GM23338 (cell line): ENCODE data around the gene CAPS. TPM values are rescaled to one million over a fixed set of nuclear protein-coding genes. Genes with fewer than 3 reads are reported as not detected.

Experiments
- ATAC-seq: fragments of 200-7000 bp; cut with Tn5 transposase; 3 replicates; pipeline ENCODE4 v1.9.1; 2020
- DNase-seq: peaks from one replicate; pipeline ENCODE4 v3.0.0-alpha.2; 2015; ENCODE audit warnings: low spot score
- H2AFZ ChIP-seq: fragments of 200-600 bp; sonication (generic); 2 replicates; pipeline ENCODE4 v1.8.0; 2016; ENCODE audit warnings: antibody characterized with exemption, mild to moderate bottlenecking, moderate library complexity
- H3F3A ChIP-seq: fragments of 200-600 bp; sonication (generic); replicated peaks from 2 replicates; pipeline ENCODE4 v1.8.0; 2017; ENCODE audit warnings: antibody characterized with exemption, mixed run types, low read depth
- H3K27ac ChIP-seq: fragments of 200-600 bp; sonication (generic); 2 replicates; pipeline ENCODE4 v1.6.1; 2016; ENCODE audit warnings: low read depth
- H3K27me3 ChIP-seq: fragments of 200-600 bp; sonication (generic); 2 replicates; pipeline ENCODE4 v1.8.0; 2016; ENCODE audit warnings: mild to moderate bottlenecking, mixed run types, moderate library complexity; ENCODE audit not compliant: insufficient read depth
- H3K36me3 ChIP-seq: fragments of 200-600 bp; sonication (generic); 2 replicates; pipeline ENCODE4 v1.8.0; 2016; ENCODE audit warnings: mild to moderate bottlenecking; ENCODE audit not compliant: insufficient read depth
- H3K4me1 ChIP-seq: fragments of 200-600 bp; sonication (generic); 2 replicates; pipeline ENCODE4 v1.8.0; 2016; ENCODE audit warnings: mild to moderate bottlenecking, moderate library complexity; ENCODE audit not compliant: insufficient read depth
- H3K4me2 ChIP-seq: fragments of 200-600 bp; sonication (generic); 2 replicates; pipeline ENCODE4 v1.7.1; 2017; ENCODE audit warnings: mixed run types
- H3K4me3 ChIP-seq: fragments of 200-600 bp; sonication (generic); 2 replicates; pipeline ENCODE4 v1.6.1; 2016; ENCODE audit warnings: mixed run types
- H3K79me2 ChIP-seq: fragments of 200-600 bp; sonication (generic); replicated peaks from 2 replicates; pipeline ENCODE4 v1.8.0; 2017; ENCODE audit warnings: mild to moderate bottlenecking; ENCODE audit not compliant: insufficient read depth
- H3K9me2 ChIP-seq: fragments of 200-600 bp; sonication (generic); 2 replicates; pipeline ENCODE4 v1.8.0; 2017; ENCODE audit not compliant: insufficient read depth
- H4K20me1 ChIP-seq: fragments of 200-600 bp; sonication (generic); replicated peaks from 2 replicates; pipeline ENCODE4 v1.8.0; 2017; ENCODE audit warnings: mild to moderate bottlenecking; ENCODE audit not compliant: insufficient read depth
- H3K27ac Mint-ChIP-seq: 2 replicates; pipeline ENCODE4 v1.8.0; 2020; ENCODE audit warnings: inconsistent platforms, mild to moderate bottlenecking, moderate library complexity, mixed read lengths
- H3K27me3 Mint-ChIP-seq: 3 replicates; pipeline ENCODE4 v1.8.0; 2022; ENCODE audit warnings: low read depth, mild to moderate bottlenecking, moderate library complexity, mixed read lengths, inconsistent platforms; ENCODE audit not compliant: insufficient read depth, poor library complexity
- H3K36me3 Mint-ChIP-seq: 3 replicates; pipeline ENCODE4 v1.8.0; 2021; ENCODE audit warnings: low read depth, mild to moderate bottlenecking, inconsistent platforms, moderate library complexity, mixed read lengths
- H3K4me1 Mint-ChIP-seq: 3 replicates; pipeline ENCODE4 v1.8.0; 2020; ENCODE audit warnings: mild to moderate bottlenecking, inconsistent platforms, mixed read lengths
- H3K4me3 Mint-ChIP-seq: 3 replicates; pipeline ENCODE4 v1.8.0; 2021; ENCODE audit warnings: moderate library complexity, mild to moderate bottlenecking, inconsistent platforms, mixed read lengths
- H3K9me3 Mint-ChIP-seq: 3 replicates; pipeline ENCODE4 v1.8.0; 2020; ENCODE audit warnings: moderate library complexity, mild to moderate bottlenecking, inconsistent platforms, mixed read lengths
- CREB1 ChIP-seq: fragments of 250-450 bp; sonication (Bioruptor Pico); IDR thresholded peaks from 2 replicates; pipeline ENCODE4 v1.5.0; 2020; ENCODE audit warnings: low read depth, mild to moderate bottlenecking, moderate library complexity
- EZH2 ChIP-seq: fragments of 200-600 bp; sonication (generic); IDR thresholded peaks from one replicate; pipeline ENCODE4 v1.8.0; 2017; ENCODE audit warnings: antibody characterized with exemption, mild to moderate bottlenecking, low read depth; ENCODE audit not compliant: unreplicated experiment
- EZH2phosphoT487 ChIP-seq: fragments of 200-600 bp; sonication (generic); IDR thresholded peaks from one replicate; pipeline ENCODE4 v1.8.1; 2018; ENCODE audit warnings: antibody characterized with exemption; ENCODE audit not compliant: unreplicated experiment
- JUNB ChIP-seq: IDR thresholded peaks from one replicate; pipeline ENCODE4 v1.6.1; 2016; ENCODE audit warnings: antibody characterized with exemption; ENCODE audit not compliant: unreplicated experiment
- NANOG ChIP-seq: IDR thresholded peaks from 2 replicates; pipeline ENCODE4 v1.6.1; 2016; ENCODE audit warnings: antibody characterized with exemption, borderline replicate concordance
- POLR2AphosphoS5 ChIP-seq: IDR thresholded peaks from 2 replicates; pipeline ENCODE4 v1.6.1; 2016; ENCODE audit warnings: antibody characterized with exemption, low read depth
- STAT1 ChIP-seq: IDR thresholded peaks from one replicate; pipeline ENCODE4 v1.6.1; 2016; ENCODE audit warnings: antibody characterized with exemption; ENCODE audit not compliant: unreplicated experiment
- ZNF114 ChIP-seq: fragments of 250-450 bp; sonication (Bioruptor Pico); IDR thresholded peaks from 2 replicates; pipeline ENCODE4 v1.5.0; 2020; ENCODE audit warnings: mild to moderate bottlenecking, moderate library complexity
- polyA plus RNA-seq: library from polyadenylated mRNA; unstranded; fragments of >200 nt; fragmentation: Nextera tagmentation; extraction: Ambion mirVana; gene quantifications from 2 replicates; pipeline ENCODE4 v1.2.1, GENCODE V29; 2016
- total RNA-seq: library from RNA; depleted of rRNA; stranded (reverse); fragments of >200 nt; shearing (Covaris generic); gene quantifications from 2 replicates; pipeline ENCODE4 v1.2.3, GENCODE V29; 2014
- TF ChIP-seq, protein P1 (sequence below), 2 experiments: fragments of 200-600 bp in 1 of 2; sonication (generic) in 1 of 2; conservative IDR thresholded peaks; 2 replicates each; pipeline versions ENCODE4 v1.5.1 to v1.6.1; 2016 to 2017; ENCODE audit warnings: antibody characterized with exemption in 2 of 2, low read depth in 2 of 2, mild to moderate bottlenecking in 2 of 2, moderate library complexity in 1 of 2
- TF ChIP-seq, protein P2 (sequence below): fragments of 250-450 bp; sonication (Bioruptor Pico); IDR thresholded peaks from 2 replicates; pipeline ENCODE4 v1.5.0; 2020; ENCODE audit warnings: mild to moderate bottlenecking, moderate library complexity
- TF ChIP-seq, protein P3 (sequence below): IDR thresholded peaks from 2 replicates; pipeline ENCODE4 v1.6.1; 2016; ENCODE audit warnings: antibody characterized with exemption

The CAPS gene
- total and polyA plus RNA-seq, 2 experiments from 2014 or later = 1.5 to 3.2 TPM

DNA sequence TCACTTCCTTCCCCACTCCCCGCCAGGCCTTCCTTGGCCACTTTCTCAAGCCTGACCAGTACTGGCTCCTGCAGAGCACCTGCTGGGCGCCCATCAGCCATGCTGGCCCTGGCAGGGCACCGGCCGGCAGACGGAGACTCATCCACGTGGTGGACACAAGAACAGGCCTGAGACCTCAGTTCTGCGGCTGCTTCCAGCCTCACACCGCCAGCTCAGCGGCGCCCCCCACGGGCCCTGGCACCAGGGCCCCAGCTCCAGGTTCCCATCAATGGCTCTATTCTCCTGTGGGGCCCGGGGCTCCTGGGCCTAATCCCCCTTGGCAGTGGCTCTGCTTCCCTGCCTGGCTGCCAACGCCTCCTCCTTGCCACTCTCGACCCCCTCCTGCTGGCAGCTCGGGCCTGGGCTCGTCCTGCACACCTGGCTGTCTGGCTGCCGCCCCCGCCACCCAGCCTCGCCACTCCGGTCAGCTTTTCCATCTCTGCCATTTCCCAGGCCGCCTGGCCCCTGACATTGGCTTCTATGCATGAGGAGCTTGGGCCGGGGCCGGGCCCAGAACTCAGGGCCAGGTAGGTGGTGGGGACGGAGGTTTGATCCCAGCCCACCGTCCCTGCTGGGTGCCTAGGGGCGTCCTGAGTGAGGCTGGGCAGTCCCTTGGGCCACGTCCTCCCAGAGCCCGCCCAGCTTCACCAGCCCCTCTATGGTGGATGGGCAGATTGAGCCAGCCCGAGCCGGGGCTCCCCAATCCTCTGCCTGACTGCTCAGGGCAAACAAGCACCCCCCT is 16.7 kb upstream of the CAPS start:
- Histone ChIP-seq H3K36me3 (no peaks in the 10 kb centered on the region), H4K20me1 (peaks cover 35% of the 10 kb centered on the region), H3K4me3 (no peak overlapping the region), H3K9me2 (no peaks in the 10 kb centered on the region), H3K27me3 (no peaks in the 10 kb centered on the region), H3K27ac (no peak overlapping the region), H3K4me1 (no peaks in the 10 kb centered on the region), H3K79me2 (peaks cover 31% of the 10 kb centered on the region), H2AFZ (no peak overlapping the region), H3F3A (no peaks in the 10 kb centered on the region), H3K4me2 (no peak overlapping the region)
- ATAC-seq = peak; percentile 32
- TF ChIP-seq, protein P1, sequence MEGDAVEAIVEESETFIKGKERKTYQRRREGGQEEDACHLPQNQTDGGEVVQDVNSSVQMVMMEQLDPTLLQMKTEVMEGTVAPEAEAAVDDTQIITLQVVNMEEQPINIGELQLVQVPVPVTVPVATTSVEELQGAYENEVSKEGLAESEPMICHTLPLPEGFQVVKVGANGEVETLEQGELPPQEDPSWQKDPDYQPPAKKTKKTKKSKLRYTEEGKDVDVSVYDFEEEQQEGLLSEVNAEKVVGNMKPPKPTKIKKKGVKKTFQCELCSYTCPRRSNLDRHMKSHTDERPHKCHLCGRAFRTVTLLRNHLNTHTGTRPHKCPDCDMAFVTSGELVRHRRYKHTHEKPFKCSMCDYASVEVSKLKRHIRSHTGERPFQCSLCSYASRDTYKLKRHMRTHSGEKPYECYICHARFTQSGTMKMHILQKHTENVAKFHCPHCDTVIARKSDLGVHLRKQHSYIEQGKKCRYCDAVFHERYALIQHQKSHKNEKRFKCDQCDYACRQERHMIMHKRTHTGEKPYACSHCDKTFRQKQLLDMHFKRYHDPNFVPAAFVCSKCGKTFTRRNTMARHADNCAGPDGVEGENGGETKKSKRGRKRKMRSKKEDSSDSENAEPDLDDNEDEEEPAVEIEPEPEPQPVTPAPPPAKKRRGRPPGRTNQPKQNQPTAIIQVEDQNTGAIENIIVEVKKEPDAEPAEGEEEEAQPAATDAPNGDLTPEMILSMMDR (conservative IDR thresholded peaks at IDR 0.05; ENCODE audit: low read depth in 2 of 2) = peak; percentile 35 to 54
- no peak for TF ChIP-seq EZH2phosphoT487
- Mint-ChIP-seq H3K27me3 (peaks cover 2% of the 10 kb centered on the region), H3K36me3 (peaks cover 20% of the 10 kb centered on the region), H3K27ac (no peak overlapping the region), H3K4me1 (no peaks in the 10 kb centered on the region), H3K4me3 (no peak overlapping the region), H3K9me3 (no peaks in the 10 kb centered on the region)
- DNase-seq = peak; percentile 47

DNA sequence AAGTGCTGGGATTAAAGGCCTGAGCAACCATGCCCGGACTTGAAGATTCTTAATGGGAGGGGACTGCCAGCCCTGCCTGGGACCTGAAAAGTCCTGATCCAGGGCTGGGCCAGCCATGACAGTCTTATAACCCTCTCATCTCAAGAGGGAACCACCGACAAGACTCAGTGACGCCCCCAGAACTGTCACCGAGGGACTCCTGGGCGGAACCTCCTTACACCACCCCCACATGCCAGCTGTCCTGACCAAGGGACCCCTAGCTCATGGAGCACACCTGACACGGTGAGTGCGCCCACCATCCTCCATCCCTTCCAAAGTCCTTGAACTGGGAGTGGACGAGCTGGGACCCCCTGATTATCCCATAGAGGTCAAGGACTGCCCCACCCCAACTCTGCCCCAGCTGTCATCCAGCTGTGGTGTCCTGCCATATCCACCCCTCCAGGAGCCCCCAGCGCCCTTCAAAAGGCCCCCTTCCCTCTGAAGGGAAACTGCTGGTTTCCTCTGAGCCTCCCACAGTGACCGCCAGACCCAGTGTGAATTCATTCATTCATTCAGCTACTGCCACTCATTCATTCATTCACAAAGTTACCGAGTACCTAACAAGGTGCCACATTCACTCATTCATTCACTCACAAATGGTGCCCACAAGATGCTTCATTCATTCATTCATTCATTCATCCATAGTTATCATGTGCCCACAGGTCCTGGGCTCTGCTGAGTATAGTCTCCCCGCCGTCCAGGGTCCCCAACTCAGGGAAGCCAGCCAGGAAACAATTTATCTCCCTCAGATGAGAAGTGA is 14.1 kb upstream of the CAPS start:
- Mint-ChIP-seq H3K4me1 (0 out of 3 replicates have a peak, but pooled peaks cover 3% of the 10 kb centered on the region), H3K27ac (no peak overlapping the region), H3K9me3 (no peaks in the 10 kb centered on the region), H3K27me3 (peaks cover 18% of the 10 kb centered on the region), H3K36me3 (peaks cover 25% of the 10 kb centered on the region), H3K4me3 (no peak overlapping the region)
- DNase-seq = no peak
- no peak overlapping the region for H3K4me3 ChIP-seq
- H4K20me1 ChIP-seq = peaks cover 38% of the 10 kb centered on the region
- no peaks in the 10 kb centered on the region for H3K36me3 ChIP-seq
- no peak for ATAC-seq
- H3F3A ChIP-seq = no peaks in the 10 kb centered on the region
- no peak overlapping the region for H2AFZ ChIP-seq
- H3K4me1 ChIP-seq = no peaks in the 10 kb centered on the region
- H3K79me2 ChIP-seq = peaks cover 42% of the 10 kb centered on the region
- H3K27ac ChIP-seq = no peak overlapping the region
- H3K4me2 ChIP-seq = no peak overlapping the region
- no peaks in the 10 kb centered on the region for H3K9me2 ChIP-seq
- no peaks in the 10 kb centered on the region for H3K27me3 ChIP-seq
- TF ChIP-seq, protein P2, sequence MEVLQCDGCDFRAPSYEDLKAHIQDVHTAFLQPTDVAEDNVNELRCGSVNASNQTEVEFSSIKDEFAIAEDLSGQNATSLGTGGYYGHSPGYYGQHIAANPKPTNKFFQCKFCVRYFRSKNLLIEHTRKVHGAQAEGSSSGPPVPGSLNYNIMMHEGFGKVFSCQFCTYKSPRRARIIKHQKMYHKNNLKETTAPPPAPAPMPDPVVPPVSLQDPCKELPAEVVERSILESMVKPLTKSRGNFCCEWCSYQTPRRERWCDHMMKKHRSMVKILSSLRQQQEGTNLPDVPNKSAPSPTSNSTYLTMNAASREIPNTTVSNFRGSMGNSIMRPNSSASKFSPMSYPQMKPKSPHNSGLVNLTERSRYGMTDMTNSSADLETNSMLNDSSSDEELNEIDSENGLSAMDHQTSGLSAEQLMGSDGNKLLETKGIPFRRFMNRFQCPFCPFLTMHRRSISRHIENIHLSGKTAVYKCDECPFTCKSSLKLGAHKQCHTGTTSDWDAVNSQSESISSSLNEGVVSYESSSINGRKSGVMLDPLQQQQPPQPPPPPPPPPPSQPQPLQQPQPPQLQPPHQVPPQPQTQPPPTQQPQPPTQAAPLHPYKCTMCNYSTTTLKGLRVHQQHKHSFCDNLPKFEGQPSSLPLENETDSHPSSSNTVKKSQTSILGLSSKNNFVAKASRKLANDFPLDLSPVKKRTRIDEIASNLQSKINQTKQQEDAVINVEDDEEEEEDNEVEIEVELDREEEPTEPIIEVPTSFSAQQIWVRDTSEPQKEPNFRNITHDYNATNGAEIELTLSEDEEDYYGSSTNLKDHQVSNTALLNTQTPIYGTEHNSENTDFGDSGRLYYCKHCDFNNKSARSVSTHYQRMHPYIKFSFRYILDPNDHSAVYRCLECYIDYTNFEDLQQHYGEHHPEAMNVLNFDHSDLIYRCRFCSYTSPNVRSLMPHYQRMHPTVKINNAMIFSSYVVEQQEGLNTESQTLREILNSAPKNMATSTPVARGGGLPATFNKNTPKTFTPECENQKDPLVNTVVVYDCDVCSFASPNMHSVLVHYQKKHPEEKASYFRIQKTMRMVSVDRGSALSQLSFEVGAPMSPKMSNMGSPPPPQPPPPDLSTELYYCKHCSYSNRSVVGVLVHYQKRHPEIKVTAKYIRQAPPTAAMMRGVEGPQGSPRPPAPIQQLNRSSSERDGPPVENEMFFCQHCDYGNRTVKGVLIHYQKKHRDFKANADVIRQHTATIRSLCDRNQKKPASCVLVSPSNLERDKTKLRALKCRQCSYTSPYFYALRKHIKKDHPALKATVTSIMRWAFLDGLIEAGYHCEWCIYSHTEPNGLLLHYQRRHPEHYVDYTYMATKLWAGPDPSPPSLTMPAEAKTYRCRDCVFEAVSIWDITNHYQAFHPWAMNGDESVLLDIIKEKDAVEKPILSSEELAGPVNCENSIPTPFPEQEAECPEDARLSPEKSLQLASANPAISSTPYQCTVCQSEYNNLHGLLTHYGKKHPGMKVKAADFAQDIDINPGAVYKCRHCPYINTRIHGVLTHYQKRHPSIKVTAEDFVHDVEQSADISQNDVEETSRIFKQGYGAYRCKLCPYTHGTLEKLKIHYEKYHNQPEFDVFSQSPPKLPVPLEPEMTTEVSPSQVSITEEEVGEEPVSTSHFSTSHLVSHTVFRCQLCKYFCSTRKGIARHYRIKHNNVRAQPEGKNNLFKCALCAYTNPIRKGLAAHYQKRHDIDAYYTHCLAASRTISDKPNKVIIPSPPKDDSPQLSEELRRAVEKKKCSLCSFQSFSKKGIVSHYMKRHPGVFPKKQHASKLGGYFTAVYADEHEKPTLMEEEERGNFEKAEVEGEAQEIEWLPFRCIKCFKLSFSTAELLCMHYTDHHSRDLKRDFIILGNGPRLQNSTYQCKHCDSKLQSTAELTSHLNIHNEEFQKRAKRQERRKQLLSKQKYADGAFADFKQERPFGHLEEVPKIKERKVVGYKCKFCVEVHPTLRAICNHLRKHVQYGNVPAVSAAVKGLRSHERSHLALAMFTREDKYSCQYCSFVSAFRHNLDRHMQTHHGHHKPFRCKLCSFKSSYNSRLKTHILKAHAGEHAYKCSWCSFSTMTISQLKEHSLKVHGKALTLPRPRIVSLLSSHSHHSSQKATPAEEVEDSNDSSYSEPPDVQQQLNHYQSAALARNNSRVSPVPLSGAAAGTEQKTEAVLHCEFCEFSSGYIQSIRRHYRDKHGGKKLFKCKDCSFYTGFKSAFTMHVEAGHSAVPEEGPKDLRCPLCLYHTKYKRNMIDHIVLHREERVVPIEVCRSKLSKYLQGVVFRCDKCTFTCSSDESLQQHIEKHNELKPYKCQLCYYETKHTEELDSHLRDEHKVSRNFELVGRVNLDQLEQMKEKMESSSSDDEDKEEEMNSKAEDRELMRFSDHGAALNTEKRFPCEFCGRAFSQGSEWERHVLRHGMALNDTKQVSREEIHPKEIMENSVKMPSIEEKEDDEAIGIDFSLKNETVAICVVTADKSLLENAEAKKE (CRISPR knock-in tag) = no peak
- TF ChIP-seq CREB1 (CRISPR knock-in tag) (no peak), STAT1 (no peak), EZH2 (no peak), JUNB (no peak), ZNF114 (no peak), EZH2phosphoT487 (no peak), POLR2AphosphoS5 (no peak), NANOG (no peak)
- TF ChIP-seq, protein P3, sequence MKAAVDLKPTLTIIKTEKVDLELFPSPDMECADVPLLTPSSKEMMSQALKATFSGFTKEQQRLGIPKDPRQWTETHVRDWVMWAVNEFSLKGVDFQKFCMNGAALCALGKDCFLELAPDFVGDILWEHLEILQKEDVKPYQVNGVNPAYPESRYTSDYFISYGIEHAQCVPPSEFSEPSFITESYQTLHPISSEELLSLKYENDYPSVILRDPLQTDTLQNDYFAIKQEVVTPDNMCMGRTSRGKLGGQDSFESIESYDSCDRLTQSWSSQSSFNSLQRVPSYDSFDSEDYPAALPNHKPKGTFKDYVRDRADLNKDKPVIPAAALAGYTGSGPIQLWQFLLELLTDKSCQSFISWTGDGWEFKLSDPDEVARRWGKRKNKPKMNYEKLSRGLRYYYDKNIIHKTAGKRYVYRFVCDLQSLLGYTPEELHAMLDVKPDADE = no peak
